HG03439 (cell line): ENCODE data around the gene ANTXR1.

ENCODE experiments used
- ATAC-seq: cut with Tn5 transposase; IDR thresholded peaks from one replicate; pipeline ENCODE4 v1.9.1; 2021; ENCODE audit warnings: mild to moderate bottlenecking, moderate library complexity; ENCODE audit not compliant: unreplicated experiment

ANTXR1 gene

DNA sequence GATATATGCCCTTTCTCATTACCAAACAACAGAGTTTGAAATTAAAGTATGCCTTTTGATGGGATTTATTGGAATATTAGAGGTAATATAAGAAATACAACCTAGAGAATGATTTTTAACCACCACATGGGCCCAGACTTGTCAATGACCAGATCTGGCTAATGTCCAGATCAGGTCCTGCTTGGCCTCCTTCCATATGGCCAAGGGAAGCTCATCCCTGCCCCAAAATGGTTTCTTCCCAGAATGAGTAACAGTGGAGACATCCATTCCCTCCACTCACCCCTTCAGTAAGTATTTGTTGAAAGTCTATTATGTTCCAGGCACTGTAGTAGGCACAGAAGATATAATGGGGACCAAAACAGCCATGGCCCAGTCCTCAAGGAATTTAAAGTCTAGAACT is 54.9 kb downstream of the ANTXR1 start:
- ATAC-seq: no peak

- no peak for ATAC-seq
Measured at GRCh38 chr2:69070969-69071368, 58.0 kb downstream of the ANTXR1 start.

DNA sequence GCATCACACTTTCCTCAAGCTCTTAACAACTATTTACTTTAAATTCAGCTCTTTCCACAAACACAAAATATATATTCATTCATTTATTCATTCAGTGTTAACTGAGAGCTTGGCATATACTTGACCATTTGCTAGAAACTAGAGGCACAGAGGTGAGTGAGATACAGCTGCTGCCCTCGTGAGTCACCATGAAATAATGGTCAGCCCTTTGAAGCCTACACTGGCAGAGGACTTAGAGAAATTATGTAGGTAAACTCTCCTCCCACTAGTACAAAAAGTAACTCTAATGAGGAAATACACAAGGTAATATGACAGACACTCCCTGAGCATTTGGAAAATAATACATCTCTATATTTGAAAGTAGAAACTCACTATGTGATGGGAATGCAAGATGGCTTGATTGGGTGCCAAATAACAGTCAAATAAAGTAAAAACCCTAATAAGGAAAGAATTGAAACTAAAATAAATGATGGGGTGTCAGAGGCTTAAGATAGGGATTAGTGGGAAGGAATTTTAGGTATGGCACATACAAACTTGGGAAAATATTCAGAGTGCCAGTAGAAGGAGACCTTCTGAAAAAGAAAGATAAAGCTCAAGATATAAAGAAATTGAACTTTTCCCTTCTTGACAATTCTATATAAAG is 61.1 kb downstream of the ANTXR1 start:
- ATAC-seq: no peak

DNA sequence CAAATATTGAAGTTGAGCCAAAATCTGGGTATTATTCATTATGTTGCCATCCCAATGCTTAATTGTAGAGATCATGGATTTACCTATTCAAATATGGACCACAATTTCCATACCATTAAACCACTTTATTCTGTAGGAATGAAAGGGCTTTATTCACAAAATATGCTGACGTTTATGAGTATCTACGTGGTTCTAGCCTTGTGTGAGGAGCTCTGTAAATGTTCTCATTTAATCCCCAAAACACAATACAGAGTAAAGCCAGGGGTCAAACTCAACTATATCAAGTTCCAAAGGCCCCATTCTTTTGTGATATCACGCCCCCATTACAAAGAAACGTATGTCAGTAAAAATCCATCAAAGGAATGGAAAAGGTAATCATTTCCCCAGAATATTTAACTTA is 61.9 kb downstream of the ANTXR1 start:
- ATAC-seq: no peak

- ATAC-seq: no peak
Measured at GRCh38 chr2:69075486-69075885, 62.5 kb downstream of the ANTXR1 start.

DNA sequence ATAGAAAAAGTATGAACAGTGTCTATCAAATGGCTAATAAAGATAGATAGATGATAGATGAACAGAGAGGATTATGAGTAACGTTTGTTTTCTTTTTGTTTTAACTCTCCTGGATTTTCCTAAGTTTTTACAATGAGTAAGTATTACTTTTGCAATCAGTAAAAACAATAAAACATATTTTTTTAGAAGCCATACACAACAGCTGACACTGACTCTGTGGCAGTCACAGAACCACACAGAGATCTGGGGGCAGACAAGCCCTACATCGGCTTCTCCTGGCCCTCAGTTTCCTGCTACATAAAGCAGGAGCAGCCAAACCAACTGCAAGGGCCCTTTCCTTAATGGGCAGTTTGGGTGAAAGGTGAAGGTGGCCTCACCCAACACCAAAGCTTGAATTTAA is 63.6 kb downstream of the ANTXR1 start:
- no peak for ATAC-seq

DNA sequence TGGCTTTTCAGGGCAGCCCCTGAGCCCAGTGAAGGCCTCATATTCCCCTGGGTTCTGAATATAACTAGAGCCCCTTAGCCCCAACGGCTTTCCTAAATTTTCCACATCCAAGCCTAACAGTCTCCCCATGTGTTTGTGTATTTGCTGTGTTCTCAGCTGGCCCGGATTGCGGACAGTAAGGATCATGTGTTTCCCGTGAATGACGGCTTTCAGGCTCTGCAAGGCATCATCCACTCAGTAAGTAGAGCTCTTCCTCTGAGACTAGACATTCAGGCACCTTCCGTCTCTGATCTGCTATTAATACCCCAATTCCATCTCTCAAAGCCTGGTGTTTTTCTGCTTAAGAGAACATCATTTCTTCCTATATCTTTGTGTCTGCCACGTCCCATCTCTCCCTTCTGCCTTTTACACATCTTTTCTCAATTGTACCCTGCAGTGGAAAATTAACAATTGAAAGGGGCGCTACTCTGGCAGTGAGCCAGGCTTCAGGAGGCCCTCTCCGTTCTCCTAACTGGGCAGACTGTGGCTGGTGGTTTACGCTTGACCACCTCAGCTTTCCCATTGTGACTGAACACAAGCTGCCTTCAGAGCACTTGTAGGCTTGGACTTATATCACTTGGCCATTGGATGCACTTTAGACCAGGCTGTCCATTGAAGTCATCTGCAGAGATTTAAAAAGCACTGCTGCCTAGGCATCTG is 64.4 kb downstream of the ANTXR1 start:
- ATAC-seq: no peak

GRCh38 chr2:69080071-69080470 is 67.1 kb downstream of the ANTXR1 start:
- ATAC-seq: no peak

DNA sequence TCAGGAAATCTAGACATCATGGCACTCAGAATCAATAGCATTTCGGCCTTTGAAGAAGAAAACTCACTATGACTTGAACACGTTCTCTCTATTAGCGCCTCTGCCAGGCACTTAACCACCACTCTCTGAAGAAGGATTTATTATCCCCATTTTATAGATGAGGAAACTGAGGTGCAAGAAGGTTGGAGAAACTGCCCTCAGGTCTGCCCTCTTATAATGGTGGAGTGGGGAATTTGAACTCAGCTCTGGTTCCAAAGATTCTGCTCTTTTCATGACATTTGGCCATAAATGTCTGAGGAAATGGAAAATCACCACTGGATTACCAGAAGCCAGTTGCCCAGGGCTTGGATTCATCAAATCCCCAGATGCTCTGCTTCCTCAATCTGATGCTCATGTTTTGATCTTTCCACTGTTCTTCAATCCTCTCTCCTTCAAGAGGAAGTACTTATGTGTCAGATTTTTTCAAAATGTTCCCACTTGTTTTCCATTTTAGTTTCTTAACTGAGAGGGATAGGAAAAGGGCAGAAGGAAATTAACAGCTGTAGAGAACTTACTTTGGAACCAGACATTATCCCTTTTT is 68.1 kb downstream of the ANTXR1 start:
- no peak for ATAC-seq

GRCh38 chr2:69081757-69082156 is 68.8 kb downstream of the ANTXR1 start:
- ATAC-seq: no peak

DNA sequence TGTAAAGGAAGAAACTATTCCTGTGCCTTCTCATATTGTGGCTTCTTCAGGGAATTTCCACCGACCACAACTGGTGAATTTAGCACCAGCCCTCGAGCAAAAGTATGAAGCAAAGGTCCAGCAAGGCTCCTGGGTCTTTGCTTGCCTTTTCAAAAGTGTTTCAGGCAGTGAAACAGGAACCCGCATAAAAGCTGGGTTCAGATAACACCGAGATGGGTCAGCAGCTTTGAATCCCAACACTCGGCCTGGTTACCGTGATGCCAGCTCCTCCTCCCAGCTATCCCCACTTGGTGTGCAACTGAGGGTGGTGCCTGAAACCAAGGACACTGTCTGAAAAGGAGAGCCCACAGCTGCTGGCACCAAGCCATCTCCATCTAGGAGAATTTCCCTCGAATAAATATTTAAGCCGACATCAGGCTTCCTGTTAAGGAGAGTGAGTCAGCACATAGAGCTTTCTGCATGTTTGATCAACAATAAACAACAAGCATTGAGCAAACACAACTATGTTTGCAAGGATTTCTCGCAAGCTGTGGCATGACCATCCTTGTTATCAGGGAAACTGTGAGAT is 69.5 kb downstream of the ANTXR1 start:
- no peak for ATAC-seq

DNA sequence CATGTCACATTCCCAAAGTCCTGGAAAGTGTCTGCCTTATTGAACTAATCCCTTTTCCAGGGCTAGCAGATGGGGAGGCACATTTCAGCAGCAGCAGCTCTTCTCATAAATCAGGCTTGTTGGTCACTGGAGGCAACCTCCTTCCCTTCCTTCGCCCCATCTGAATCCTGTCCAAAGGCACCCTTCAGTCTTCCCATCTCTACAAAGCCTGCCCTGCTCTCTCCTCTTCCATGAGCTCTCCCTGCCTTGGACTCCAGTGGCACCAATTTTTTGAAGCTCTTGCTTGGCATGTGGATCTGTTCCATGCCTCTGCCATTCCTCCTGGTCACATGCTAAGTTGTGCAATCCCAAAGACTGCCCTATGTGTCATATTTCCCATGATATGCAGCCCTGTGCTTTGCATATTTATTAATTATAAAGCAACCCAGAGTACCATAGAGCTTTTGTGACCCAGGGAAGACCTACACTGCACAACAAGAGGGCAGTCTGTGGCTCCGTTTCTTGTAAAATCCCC is 70.3 kb downstream of the ANTXR1 start:
- ATAC-seq: no peak

DNA sequence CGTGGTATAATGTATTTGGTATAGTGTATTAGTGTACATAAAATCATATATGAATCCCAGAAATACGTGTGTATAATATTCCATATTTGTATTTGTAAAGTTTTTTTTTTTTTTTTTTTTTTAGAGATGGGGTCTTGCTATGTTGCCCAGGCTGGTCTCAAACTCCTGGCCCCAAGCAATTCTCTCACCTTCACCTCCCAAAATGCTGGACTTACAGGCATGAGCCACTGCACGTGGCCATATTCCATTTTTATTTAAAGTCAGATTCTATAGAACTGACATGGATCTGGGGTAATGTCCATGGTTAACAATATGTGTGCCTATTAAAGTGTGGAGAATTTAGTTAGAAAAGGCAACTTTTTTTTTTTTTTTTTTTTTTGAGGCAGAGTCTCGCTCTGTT is 71.5 kb downstream of the ANTXR1 start:
- ATAC-seq: no peak

- ATAC-seq: no peak
Measured at GRCh38 chr2:69086466-69086865, 73.5 kb downstream of the ANTXR1 start.

GRCh38 chr2:69087211-69087911 is 74.4 kb downstream of the ANTXR1 start:
- ATAC-seq: no peak

- no peak for ATAC-seq
Measured at GRCh38 chr2:69087912-69088240, 74.9 kb downstream of the ANTXR1 start.

DNA sequence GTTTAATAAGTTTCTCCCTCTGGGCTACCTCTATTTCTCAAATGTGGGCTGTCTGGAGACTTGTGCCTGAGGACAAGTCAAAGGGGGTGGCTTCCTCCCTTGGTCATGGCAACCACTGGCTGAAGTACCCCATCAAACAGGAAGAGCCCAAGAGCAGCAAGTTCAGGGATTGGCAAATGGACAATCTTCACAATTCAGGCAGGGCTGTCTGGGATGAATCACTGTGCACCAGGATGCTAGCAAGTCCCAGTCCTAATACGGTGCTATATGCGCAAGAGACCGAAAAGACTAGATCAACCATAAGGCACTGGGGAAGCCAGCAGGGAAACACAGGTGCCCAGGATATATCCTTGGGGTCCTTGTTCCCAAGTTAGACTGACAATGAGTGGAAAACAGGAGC is 75.5 kb downstream of the ANTXR1 start:
- ATAC-seq: no peak

DNA sequence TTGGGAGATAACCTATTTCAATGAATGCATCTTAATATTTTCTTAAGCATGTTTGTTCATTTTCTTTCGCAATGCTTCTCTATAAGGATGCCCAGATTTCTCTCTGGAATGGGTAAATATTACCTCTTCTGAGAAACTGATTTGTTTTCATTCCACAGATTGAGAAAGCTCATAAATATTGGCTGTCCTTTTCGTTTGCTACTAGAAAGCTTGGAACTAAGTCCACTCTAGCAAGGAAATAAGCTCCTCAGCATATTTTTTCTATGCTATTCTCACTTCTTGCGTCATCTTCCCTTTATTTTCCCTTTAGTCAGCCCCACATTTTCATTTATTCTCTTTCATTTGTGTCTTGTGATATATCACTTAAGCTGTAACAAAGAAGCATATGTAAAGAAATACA is 76.3 kb downstream of the ANTXR1 start:
- no peak for ATAC-seq

GRCh38 chr2:69089998-69090397 is 77.0 kb downstream of the ANTXR1 start:
- ATAC-seq: no peak

GRCh38 chr2:69090820-69091219 is 77.8 kb downstream of the ANTXR1 start:
- ATAC-seq: no peak

- ATAC-seq: no peak
Measured at GRCh38 chr2:69092857-69093256, 79.9 kb downstream of the ANTXR1 start.
